ENCODE data around the gene ABHD5. TPM values are rescaled to one million over a fixed set of nuclear protein-coding genes. Genes with fewer than 3 reads are reported as not detected.
"Not testable (repeated sequence)": the region's sequence is repeated elsewhere in the genome, so short reads cannot be mapped to it uniquely, and the experiment has no call there.

ABHD5 gene
- total RNA-seq, 1 experiment from 2014 or later, result 11.3 TPM

DNA sequence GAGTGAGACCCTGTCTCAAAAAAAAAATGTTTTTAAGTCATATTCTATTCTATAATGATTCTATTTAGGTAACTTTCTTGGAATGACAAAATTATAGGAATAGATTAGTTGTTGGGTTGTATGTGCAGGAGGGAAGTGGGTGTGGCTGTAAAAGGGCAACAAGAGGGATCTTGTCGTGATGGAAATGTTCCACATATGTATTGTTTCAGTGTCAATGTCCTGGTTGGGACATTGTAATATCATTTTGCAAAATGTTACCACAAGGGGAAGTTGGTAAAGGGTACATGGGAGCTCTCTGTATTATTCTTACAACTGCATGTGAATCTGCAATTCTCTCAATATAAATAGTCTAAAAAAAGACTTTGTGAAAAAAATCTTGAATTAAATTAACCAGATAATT lies 14.3 kb upstream of the ABHD5 start (continued):
- TF ChIP-seq, protein P1, sequence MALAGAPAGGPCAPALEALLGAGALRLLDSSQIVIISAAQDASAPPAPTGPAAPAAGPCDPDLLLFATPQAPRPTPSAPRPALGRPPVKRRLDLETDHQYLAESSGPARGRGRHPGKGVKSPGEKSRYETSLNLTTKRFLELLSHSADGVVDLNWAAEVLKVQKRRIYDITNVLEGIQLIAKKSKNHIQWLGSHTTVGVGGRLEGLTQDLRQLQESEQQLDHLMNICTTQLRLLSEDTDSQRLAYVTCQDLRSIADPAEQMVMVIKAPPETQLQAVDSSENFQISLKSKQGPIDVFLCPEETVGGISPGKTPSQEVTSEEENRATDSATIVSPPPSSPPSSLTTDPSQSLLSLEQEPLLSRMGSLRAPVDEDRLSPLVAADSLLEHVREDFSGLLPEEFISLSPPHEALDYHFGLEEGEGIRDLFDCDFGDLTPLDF (CRISPR knock-in tag; IDR thresholded peaks at IDR 0.05), result no peak
- TF ChIP-seq KAT7 (CRISPR knock-in tag; IDR thresholded peaks at IDR 0.05; ENCODE audit: borderline replicate concordance), result no peak

DNA sequence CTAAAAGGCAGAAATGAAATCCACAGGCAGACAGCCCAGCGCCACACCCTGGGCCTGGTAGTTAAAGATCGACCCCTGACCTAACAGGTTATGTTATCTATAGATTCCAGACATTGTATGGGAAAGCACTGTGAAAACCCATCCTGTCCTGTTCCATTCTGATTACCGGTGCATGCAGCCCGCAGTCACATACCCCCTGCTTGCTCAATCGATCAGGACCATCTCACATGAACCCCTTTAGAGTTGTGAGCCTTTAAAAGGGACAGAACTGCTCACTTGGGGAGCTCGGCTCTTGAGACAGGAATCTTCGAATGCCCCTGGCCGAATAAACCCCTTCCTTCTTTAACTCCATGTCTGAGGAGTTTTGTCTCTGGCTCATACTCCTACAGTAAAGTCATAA lies 12.4 kb upstream of the ABHD5 start:
- POLR2A ChIA-PET; H3K4me3 Mint-ChIP-seq; ATAC-seq; H3K27me3 Mint-ChIP-seq (ENCODE audit: low read depth); H3K4me1 Mint-ChIP-seq; CTCF ChIA-PET; DNase-seq (ENCODE audit: low spot score); H3K27ac Mint-ChIP-seq: not testable (repeated sequence)
- H3K9me3 Mint-ChIP-seq, result peaks cover 36% of the 10 kb centered on the region
- peaks cover 36% of the 10 kb centered on the region for H3K36me3 Mint-ChIP-seq

DNA sequence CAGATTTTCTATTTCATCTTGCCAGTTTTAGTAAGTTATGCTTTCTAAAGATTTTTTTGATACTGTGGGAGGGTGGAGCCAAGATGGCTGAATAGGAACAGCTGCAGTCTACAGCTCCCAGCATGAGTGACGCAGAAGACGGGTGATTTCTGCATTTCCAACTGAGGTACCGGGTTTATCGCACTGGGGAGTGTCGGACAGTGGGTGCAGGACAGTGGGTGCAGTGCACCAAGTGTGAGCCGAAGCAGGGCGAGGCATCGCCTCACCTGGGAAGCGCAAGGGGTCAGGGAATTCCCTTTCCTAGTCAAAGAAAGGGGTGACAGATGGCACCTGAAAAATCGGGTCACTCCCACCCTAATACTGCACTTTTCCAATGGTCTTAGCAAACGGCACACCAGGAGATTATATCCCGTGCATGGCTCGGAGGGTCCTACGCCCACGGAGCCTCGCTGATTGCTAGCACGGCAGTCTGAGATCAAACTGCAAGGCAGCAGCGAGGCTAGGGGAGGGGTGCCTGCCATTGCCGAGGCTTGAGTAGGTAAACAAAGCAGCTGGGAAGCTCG lies 11.8 kb upstream of the ABHD5 start:
- DNase-seq (ENCODE audit: low spot score); ATAC-seq; H3K4me1 Mint-ChIP-seq; CTCF ChIA-PET; POLR2A ChIA-PET; H3K27me3 Mint-ChIP-seq (ENCODE audit: low read depth); H3K27ac Mint-ChIP-seq; H3K4me3 Mint-ChIP-seq: not testable (repeated sequence)
- Mint-ChIP-seq H3K9me3 (peaks cover 39% of the 10 kb centered on the region), H3K36me3 (peaks cover 37% of the 10 kb centered on the region)

DNA sequence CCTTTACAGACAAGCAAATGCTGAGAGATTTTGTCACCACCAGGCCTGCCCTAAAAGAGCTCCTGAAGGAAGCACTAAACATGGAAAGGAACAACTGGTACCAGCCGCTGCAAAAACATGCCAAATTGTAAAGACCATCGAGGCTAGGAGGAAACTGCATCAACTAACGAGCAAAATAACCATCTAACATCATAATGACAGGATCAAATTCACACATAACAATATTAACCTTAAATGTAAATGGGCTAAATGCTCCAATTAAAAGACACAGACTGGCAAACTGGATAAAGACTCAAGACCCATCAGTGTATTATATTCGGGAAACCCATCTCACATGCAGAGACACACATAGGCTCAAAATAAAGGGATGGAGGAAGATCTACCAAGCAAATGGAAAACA lies 9.9 kb upstream of the ABHD5 start:
- H3K27me3 Mint-ChIP-seq (ENCODE audit: low read depth); DNase-seq (ENCODE audit: low spot score); H3K27ac Mint-ChIP-seq; H3K4me1 Mint-ChIP-seq; CTCF ChIA-PET; ATAC-seq; POLR2A ChIA-PET; H3K4me3 Mint-ChIP-seq: not testable (repeated sequence)
- H3K9me3 Mint-ChIP-seq, result peaks cover 45% of the 10 kb centered on the region
- H3K36me3 Mint-ChIP-seq, result peaks cover 43% of the 10 kb centered on the region

DNA sequence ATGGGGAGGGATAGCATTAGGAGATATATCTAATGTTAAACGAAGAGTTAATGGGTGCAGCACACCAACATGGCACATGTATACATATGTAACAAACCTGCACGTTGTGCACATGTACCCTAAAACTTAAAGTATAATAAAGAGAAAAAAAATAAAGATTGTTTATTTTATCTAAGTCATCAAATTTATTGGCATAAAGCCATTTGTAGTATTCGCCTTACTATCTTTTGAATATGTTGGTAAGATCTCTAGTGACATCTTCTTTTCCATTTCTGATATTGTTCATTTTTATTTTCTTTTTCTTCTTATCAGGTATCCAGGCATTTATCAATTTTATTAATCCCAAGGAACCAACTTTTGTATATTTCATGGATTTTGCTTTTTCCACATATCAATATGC lies 5.8 kb upstream of the ABHD5 start:
- peaks cover 13% of the 10 kb centered on the region for H3K4me1 Mint-ChIP-seq
- peaks cover 5% of the 10 kb centered on the region for H3K27me3 Mint-ChIP-seq (ENCODE audit: low read depth)
- ATAC-seq (no peak), DNase-seq (ENCODE audit: low spot score) (no peak)
- ChIA-PET CTCF (no interaction called here), POLR2A (no interaction called here)
- H3K36me3 Mint-ChIP-seq, result peaks cover 15% of the 10 kb centered on the region
- H3K4me3 Mint-ChIP-seq, result no peak overlapping the region
- no peak overlapping the region for H3K27ac Mint-ChIP-seq
- H3K9me3 Mint-ChIP-seq, result peaks cover 16% of the 10 kb centered on the region
- TF ChIP-seq FOXK1 (CRISPR knock-in tag; IDR thresholded peaks at IDR 0.05) (no peak), FOXJ3 (CRISPR knock-in tag; IDR thresholded peaks at IDR 0.05; ENCODE audit: borderline replicate concordance) (no peak), TCF7 (CRISPR knock-in tag; IDR thresholded peaks at IDR 0.05; ENCODE audit: low read depth) (no peak), IRF2 (CRISPR knock-in tag; IDR thresholded peaks at IDR 0.05; ENCODE audit: borderline replicate concordance, low read depth) (no peak), NFATC4 (CRISPR knock-in tag; IDR thresholded peaks at IDR 0.05) (no peak), SP1 (CRISPR knock-in tag; conservative IDR thresholded peaks at IDR 0.05) (no peak)
- TF ChIP-seq, protein P2, sequence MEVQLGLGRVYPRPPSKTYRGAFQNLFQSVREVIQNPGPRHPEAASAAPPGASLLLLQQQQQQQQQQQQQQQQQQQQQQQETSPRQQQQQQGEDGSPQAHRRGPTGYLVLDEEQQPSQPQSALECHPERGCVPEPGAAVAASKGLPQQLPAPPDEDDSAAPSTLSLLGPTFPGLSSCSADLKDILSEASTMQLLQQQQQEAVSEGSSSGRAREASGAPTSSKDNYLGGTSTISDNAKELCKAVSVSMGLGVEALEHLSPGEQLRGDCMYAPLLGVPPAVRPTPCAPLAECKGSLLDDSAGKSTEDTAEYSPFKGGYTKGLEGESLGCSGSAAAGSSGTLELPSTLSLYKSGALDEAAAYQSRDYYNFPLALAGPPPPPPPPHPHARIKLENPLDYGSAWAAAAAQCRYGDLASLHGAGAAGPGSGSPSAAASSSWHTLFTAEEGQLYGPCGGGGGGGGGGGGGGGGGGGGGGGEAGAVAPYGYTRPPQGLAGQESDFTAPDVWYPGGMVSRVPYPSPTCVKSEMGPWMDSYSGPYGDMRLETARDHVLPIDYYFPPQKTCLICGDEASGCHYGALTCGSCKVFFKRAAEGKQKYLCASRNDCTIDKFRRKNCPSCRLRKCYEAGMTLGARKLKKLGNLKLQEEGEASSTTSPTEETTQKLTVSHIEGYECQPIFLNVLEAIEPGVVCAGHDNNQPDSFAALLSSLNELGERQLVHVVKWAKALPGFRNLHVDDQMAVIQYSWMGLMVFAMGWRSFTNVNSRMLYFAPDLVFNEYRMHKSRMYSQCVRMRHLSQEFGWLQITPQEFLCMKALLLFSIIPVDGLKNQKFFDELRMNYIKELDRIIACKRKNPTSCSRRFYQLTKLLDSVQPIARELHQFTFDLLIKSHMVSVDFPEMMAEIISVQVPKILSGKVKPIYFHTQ (CRISPR knock-in tag; IDR thresholded peaks at IDR 0.05), result no peak
- TF ChIP-seq, protein P3, sequence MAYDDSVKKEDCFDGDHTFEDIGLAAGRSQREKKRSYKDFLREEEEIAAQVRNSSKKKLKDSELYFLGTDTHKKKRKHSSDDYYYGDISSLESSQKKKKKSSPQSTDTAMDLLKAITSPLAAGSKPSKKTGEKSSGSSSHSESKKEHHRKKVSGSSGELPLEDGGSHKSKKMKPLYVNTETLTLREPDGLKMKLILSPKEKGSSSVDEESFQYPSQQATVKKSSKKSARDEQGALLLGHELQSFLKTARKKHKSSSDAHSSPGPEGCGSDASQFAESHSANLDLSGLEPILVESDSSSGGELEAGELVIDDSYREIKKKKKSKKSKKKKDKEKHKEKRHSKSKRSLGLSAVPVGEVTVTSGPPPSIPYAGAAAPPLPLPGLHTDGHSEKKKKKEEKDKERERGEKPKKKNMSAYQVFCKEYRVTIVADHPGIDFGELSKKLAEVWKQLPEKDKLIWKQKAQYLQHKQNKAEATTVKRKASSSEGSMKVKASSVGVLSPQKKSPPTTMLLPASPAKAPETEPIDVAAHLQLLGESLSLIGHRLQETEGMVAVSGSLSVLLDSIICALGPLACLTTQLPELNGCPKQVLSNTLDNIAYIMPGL (CRISPR knock-in tag; IDR thresholded peaks at IDR 0.05), result no peak
- TF ChIP-seq, protein P4, sequence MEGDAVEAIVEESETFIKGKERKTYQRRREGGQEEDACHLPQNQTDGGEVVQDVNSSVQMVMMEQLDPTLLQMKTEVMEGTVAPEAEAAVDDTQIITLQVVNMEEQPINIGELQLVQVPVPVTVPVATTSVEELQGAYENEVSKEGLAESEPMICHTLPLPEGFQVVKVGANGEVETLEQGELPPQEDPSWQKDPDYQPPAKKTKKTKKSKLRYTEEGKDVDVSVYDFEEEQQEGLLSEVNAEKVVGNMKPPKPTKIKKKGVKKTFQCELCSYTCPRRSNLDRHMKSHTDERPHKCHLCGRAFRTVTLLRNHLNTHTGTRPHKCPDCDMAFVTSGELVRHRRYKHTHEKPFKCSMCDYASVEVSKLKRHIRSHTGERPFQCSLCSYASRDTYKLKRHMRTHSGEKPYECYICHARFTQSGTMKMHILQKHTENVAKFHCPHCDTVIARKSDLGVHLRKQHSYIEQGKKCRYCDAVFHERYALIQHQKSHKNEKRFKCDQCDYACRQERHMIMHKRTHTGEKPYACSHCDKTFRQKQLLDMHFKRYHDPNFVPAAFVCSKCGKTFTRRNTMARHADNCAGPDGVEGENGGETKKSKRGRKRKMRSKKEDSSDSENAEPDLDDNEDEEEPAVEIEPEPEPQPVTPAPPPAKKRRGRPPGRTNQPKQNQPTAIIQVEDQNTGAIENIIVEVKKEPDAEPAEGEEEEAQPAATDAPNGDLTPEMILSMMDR (IDR thresholded peaks at IDR 0.05), result no peak
- TF ChIP-seq, protein P5, sequence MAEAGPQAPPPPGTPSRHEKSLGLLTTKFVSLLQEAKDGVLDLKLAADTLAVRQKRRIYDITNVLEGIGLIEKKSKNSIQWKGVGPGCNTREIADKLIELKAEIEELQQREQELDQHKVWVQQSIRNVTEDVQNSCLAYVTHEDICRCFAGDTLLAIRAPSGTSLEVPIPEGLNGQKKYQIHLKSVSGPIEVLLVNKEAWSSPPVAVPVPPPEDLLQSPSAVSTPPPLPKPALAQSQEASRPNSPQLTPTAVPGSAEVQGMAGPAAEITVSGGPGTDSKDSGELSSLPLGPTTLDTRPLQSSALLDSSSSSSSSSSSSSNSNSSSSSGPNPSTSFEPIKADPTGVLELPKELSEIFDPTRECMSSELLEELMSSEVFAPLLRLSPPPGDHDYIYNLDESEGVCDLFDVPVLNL (CRISPR knock-in tag; IDR thresholded peaks at IDR 0.05; ENCODE audit: borderline replicate concordance, low read depth), result no peak
- TF ChIP-seq, protein P6, sequence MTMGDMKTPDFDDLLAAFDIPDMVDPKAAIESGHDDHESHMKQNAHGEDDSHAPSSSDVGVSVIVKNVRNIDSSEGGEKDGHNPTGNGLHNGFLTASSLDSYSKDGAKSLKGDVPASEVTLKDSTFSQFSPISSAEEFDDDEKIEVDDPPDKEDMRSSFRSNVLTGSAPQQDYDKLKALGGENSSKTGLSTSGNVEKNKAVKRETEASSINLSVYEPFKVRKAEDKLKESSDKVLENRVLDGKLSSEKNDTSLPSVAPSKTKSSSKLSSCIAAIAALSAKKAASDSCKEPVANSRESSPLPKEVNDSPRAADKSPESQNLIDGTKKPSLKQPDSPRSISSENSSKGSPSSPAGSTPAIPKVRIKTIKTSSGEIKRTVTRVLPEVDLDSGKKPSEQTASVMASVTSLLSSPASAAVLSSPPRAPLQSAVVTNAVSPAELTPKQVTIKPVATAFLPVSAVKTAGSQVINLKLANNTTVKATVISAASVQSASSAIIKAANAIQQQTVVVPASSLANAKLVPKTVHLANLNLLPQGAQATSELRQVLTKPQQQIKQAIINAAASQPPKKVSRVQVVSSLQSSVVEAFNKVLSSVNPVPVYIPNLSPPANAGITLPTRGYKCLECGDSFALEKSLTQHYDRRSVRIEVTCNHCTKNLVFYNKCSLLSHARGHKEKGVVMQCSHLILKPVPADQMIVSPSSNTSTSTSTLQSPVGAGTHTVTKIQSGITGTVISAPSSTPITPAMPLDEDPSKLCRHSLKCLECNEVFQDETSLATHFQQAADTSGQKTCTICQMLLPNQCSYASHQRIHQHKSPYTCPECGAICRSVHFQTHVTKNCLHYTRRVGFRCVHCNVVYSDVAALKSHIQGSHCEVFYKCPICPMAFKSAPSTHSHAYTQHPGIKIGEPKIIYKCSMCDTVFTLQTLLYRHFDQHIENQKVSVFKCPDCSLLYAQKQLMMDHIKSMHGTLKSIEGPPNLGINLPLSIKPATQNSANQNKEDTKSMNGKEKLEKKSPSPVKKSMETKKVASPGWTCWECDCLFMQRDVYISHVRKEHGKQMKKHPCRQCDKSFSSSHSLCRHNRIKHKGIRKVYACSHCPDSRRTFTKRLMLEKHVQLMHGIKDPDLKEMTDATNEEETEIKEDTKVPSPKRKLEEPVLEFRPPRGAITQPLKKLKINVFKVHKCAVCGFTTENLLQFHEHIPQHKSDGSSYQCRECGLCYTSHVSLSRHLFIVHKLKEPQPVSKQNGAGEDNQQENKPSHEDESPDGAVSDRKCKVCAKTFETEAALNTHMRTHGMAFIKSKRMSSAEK (CRISPR knock-in tag; IDR thresholded peaks at IDR 0.05; ENCODE audit: borderline replicate concordance), result no peak
